Esophagus (tissue), 2 donors: ENCODE measurements around the gene FAS. TPM values are rescaled to one million over a fixed set of nuclear protein-coding genes. Genes with fewer than 3 reads are reported as not detected.
A peak's percentile ranks its signal among the peaks of the same experiment; 100 is the strongest.

Experiments used
- H3K27ac ChIP-seq, 2 donors: one replicate each; pipeline ENCODE4 v1.5.1; 2013; ENCODE audit warnings: low read depth in 2 of 2, mild to moderate bottlenecking in 2 of 2, inconsistent platforms in 1 of 2, low read length in 1 of 2, moderate library complexity in 1 of 2
- H3K27me3 ChIP-seq, 2 donors: one replicate each; pipeline ENCODE4 v1.6.1; 2013; ENCODE audit warnings: low read length in 2 of 2, control low read depth in 1 of 2, mild to moderate bottlenecking in 1 of 2; ENCODE audit not compliant: insufficient read depth in 2 of 2, control insufficient read depth in 1 of 2
- H3K36me3 ChIP-seq, 2 donors: one replicate each; pipeline ENCODE4 v1.6.1; 2013; ENCODE audit warnings: low read length in 1 of 2; ENCODE audit not compliant: control insufficient read depth in 2 of 2, insufficient read depth in 2 of 2
- H3K4me1 ChIP-seq, 2 donors: one replicate each; pipeline ENCODE4 v1.6.1; 2013; ENCODE audit warnings: low read length in 1 of 2; ENCODE audit not compliant: control insufficient read depth in 2 of 2, insufficient read depth in 2 of 2
- H3K4me3 ChIP-seq, 2 donors: one replicate each; pipeline ENCODE4 v1.5.1; 2013; ENCODE audit warnings: low read length in 2 of 2, mild to moderate bottlenecking in 2 of 2, low read depth in 1 of 2, moderate library complexity in 1 of 2
- H3K9me3 ChIP-seq, 2 donors: one replicate each; pipeline ENCODE4 v1.6.1; 2013; ENCODE audit warnings: mild to moderate bottlenecking in 2 of 2, low read depth in 1 of 2, low read length in 1 of 2, moderate library complexity in 1 of 2; ENCODE audit not compliant: control insufficient read depth in 2 of 2, insufficient read depth in 1 of 2
- WGBS, 2 donors: extraction: QIAGEN DNeasy Blood & Tissue Kit; methylation state at CpG; one replicate each; pipeline ENCODE4 v1.1.7; 2013; 5-methylcytosine and 5-hydroxymethylcytosine counted together
- polyA plus RNA-seq, 2 donors: library from polyadenylated mRNA; stranded (reverse); fragments of 200-250 nt; gene quantifications; one replicate each; pipeline ENCODE4 v1.2.3, GENCODE V29; 2013
- donor health status: healthy with polysubstance abuse.
- donor health status: Bipolar disorder and iron deficiency.

FAS gene
- polyA plus RNA-seq, 2 donors = 8.8 to 10.2 TPM

DNA sequence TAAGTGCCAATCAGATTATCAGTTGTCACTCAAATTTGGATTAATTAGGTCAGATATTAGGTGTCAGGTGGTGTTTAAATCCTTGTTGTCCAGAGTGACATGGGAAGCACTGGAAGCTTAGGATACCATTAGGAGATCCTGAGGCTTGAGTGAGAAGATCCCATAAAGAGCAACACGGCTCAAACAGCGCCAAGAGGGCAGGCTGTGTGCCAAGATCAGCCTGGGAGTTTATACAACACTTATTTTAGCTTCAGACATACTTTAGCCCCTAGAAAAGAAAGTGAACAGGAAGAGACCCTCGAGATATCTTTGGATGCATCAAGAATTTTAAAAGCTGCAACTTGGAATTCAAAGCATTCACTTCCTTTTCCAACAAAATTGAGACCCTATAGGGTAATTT, 23.8 kb upstream of the FAS start:
- Histone ChIP-seq H3K36me3 (no peaks in the 10 kb centered on the region), H3K27ac (peak overlapping the region in 1 of 2 donors; percentile 15)
- WGBS, 2 donors = 54% methylated on average over 3 of the region's 3 CpGs

DNA sequence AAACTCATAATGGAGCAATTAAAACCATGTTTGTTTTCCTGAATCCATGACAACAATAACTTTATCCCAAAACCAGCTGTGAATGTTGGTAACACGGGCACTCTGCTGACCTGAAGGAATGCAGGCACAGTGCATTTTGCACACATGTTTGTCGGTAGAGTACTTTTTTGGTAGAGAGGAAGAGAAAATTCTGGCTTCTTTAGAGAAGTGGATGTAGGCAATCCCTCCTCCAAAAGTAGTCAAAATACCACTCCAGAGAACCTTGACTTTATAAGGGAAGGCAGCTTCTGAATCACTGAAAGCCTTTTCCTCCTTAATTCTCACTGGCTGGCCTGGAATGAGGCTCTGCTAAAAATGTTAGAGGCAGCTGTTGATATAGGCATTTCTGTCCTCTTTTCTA, 22.2 kb upstream of the FAS start:
- no peaks in the 10 kb centered on the region for H3K4me1 ChIP-seq

More for the DNA sequence above, 23.8 kb upstream of the FAS start:
- Histone ChIP-seq H3K27me3 (no peaks in the 10 kb centered on the region), H3K4me3 (no peak overlapping the region), H3K4me1 (no peaks in the 10 kb centered on the region), H3K9me3 (no peaks in the 10 kb centered on the region)

DNA sequence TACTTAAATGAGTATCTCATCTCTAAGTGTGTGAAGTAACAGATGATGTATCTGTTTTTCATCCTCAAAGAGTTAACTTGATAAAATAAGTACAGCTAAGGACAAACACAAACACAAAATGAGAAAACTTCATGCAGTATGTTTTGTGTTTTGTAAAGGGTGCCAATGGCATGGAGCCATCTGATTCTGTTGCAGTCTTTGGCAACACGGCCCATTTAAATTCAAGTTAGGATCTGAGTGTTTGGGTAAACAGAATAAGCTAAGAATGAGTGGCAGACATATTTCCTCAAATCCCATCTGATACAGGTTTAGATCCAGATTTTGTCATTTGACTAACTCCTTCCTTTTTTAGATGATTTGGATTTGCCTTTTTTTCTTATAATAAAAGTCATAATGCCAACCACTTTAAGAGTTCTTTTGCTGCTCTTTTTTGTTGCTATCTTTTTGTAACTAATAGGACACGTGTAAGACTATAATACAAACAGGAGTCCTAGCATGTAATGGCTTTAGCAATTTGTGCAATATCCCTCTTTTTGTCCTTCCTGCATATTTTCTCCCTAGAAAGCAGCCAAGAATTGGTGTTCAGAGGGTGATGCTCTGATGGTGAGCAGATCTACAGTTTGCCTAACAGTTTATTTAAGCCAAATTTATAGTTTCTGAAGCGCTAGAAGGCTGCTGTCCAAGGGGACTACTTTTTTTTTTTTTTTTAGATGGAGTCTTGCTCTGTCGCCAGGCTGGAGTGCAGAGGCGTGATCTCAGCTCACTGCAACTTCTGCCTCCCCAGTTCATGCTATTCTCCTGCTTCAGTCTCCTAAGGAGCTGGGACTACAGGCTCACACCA, 19.2 kb upstream of the FAS start:
- H3K4me3 ChIP-seq = no peak overlapping the region
- no peaks in the 10 kb centered on the region for H3K36me3 ChIP-seq
- no peaks in the 10 kb centered on the region for H3K27me3 ChIP-seq
- 62 to 65% methylated on average over 5 of the region's 5 CpGs for WGBS, 2 donors
- peak overlapping the region in 1 of 2 donors; percentile 13 for H3K27ac ChIP-seq
- H3K4me1 ChIP-seq = no peaks in the 10 kb centered on the region
- H3K9me3 ChIP-seq = no peaks in the 10 kb centered on the region

More for the DNA sequence above, 22.2 kb upstream of the FAS start:
- H3K36me3 ChIP-seq = no peaks in the 10 kb centered on the region
- no peaks in the 10 kb centered on the region for H3K9me3 ChIP-seq
- 65 to 77% methylated on average over 2 of the region's 2 CpGs for WGBS, 2 donors
- H3K27me3 ChIP-seq = no peaks in the 10 kb centered on the region
- no peak overlapping the region for H3K27ac ChIP-seq
- H3K4me3 ChIP-seq = no peak overlapping the region

DNA sequence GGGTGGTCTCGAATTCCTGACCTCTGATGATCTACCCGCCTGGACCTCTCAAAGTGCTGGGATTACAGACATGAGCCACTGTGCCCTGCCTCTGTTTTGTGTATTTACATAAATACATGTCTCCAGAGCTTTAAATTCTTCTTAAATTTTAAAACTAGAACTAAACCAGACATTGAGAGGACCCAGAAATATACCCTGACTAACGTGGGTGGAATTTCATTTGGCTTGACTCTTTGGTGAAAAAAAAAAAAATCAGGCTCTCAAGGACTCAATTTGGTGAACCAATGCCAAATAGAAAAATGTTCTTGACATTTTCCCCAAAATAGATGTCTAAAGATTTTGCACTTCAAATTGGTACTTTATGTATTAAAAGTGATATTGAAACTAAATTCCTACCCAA, 16.6 kb upstream of the FAS start:
- 74 to 79% methylated on average over 3 of the region's 3 CpGs for WGBS, 2 donors
- H3K27ac ChIP-seq = peak overlapping the region in 1 of 2 donors; percentile 42
- H3K9me3 ChIP-seq = no peaks in the 10 kb centered on the region
- no peaks in the 10 kb centered on the region for H3K27me3 ChIP-seq
- H3K4me3 ChIP-seq = no peak overlapping the region
- H3K36me3 ChIP-seq = no peaks in the 10 kb centered on the region
- no peaks in the 10 kb centered on the region for H3K4me1 ChIP-seq

DNA sequence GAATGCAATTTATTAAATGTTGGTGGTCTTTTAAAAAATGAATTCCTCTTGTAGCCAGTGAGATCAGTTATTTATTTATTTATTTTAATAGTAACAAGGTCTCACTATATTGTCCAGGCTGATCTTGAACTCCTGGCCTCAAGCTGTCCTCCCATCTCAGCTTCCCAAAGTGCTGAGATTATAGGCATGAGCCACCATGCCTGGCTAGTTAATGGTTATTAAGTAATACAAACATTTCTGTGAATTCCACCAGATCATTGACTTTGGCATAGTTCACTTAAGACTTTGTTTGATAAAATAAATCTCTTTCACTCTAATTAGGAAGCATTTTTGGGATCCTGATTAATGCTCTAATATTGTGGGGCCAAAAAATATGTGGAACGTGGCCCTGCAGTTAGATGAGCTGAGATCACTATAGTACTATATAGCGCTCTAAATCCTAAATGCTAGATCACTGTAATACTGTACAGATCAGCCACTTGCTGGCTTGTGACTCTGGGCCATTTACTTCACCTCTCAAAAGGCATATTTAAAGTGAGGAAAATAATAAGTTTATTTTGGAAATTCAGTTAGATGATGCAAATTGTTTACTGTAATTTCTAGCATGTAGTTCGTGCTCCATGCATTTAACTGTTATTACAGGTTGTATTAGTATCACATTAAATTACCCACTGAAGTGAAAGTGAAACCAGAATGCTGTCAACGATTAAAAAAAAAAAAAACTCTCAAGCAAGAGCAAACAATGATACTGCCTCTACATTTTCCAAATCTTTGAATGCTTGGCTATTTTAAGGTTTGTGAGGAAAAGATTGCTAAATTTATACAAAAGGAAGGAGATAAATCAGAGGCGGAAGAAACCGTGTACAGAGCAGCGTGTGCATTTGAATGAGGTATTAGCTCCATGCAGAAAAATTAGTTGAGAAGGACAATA, 15.9 kb upstream of the FAS start:
- Histone ChIP-seq H3K36me3 (no peaks in the 10 kb centered on the region), H3K27ac (peak overlapping the region in 1 of 2 donors; percentile 68), H3K4me1 (no peaks in the 10 kb centered on the region), H3K9me3 (no peaks in the 10 kb centered on the region), H3K27me3 (no peaks in the 10 kb centered on the region), H3K4me3 (peak overlapping the region in 1 of 2 donors; percentile 76)
- 7 to 8% methylated on average over 7 of the region's 7 CpGs for WGBS, 2 donors

DNA sequence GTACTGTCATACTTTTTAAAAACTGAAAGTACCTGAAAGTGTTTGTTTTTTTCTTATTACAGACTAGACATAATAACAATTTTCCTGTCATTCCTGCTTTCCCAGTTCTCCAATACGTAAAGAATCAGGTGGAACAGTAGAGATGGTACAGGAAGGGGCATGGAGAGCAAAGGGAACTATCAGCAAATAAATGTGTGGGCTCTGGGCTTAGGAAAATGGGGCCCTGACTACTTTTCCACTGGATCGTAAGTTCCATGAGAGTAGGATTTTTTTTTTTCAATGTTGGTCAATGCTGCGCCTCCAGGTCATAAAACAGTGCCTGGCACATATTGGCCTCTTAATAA, 15.2 kb upstream of the FAS start:
- Histone ChIP-seq H3K36me3 (no peaks in the 10 kb centered on the region), H3K27me3 (no peaks in the 10 kb centered on the region), H3K4me1 (no peaks in the 10 kb centered on the region), H3K4me3 (peak overlapping the region in 1 of 2 donors; percentile 76), H3K27ac (peak overlapping the region; percentile 31 to 68), H3K9me3 (no peaks in the 10 kb centered on the region)
- WGBS, 2 donors = 49 to 56% methylated on average over 3 of the region's 3 CpGs

DNA sequence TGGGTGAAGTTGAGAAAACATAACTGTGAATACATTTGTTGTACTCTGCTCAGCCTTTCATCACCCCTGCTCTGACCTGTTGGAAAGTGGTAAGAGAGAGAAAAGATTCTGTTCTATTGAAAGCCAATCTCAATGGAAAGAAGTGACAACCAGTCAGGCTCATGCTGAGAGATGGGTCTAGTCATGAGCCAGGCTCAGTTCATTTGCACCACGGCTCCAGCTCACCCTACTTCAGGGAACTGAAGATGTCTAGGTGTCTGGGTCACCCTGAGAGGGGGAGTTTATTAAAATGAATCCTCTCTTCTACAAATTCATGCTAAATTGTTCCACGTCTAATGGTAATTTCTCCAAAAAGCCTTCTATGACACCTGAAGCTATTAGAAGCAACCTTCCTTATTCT, 12.1 kb upstream of the FAS start:
- Histone ChIP-seq H3K27ac (peak overlapping the region in 1 of 2 donors; percentile 24), H3K9me3 (no peaks in the 10 kb centered on the region), H3K4me1 (no peaks in the 10 kb centered on the region), H3K27me3 (no peaks in the 10 kb centered on the region), H3K4me3 (no peak overlapping the region), H3K36me3 (no peaks in the 10 kb centered on the region)
- 86 to 89% methylated on average over 2 of the region's 2 CpGs for WGBS, 2 donors

DNA sequence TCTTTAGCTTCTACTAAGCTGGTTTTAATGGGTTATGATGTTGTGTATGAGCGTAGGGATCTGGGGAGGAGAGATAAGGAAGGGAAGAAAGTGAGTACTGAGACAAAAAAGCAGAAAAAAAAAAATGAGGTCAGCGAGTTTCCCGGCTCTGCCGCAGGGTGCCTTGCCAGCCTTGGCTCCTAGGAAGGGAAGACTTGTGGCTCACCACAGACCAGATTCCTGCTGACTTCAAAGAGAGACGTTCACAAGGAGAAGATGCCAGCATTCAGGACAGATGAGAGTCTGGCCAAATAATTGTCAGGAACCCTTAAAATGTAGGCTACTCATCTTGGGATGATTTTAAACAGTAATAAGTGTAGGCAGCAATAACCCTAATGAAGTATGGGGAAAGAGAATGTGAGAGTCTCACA, 11.4 kb upstream of the FAS start:
- 15 to 31% methylated on average over 5 of the region's 5 CpGs for WGBS, 2 donors
- Histone ChIP-seq H3K4me1 (no peaks in the 10 kb centered on the region), H3K27ac (peak overlapping the region; percentile 3 to 59), H3K9me3 (no peaks in the 10 kb centered on the region), H3K36me3 (no peaks in the 10 kb centered on the region), H3K27me3 (no peaks in the 10 kb centered on the region), H3K4me3 (no peak overlapping the region)

DNA sequence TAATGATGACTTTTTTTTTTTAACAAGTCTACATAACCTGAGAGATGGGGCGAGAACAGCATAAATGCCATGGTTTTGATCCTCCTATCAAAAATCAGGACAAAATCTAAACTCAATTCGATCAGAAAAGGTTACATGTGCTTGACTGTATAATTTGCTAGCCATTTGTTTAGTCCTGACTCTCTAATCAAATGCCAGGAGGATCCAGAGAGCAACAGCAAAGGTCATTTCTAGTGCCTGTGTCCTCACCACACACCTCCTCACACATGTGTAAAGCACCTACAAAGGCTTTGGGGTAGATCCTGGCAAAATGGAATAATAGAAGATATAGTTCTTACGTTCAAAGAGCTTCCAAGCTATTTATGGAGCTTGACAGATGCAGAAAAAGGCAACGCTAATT, 11.0 kb upstream of the FAS start:
- H3K4me1 ChIP-seq = no peaks in the 10 kb centered on the region
- no peaks in the 10 kb centered on the region for H3K27me3 ChIP-seq
- peak overlapping the region in 1 of 2 donors; percentile 3 for H3K27ac ChIP-seq
- 77 to 80% methylated on average over 4 of the region's 4 CpGs for WGBS, 2 donors
- H3K36me3 ChIP-seq = no peaks in the 10 kb centered on the region
- no peaks in the 10 kb centered on the region for H3K9me3 ChIP-seq
- H3K4me3 ChIP-seq = no peak overlapping the region
